Epithelial cell of esophagus (primary cell): Measurements from ENCODE around the gene RSPH6A.

Source experiments
- DNase-seq: peaks from one replicate; pipeline ENCODE4 v3.0.0; 2010; ENCODE audit warnings: low read depth
- H3K4me3 ChIP-seq: 2 replicates; pipeline ENCODE4 v1.5.1; 2011; ENCODE audit warnings: mild to moderate bottlenecking, low read length, control low read depth
- CTCF ChIP-seq: IDR thresholded peaks from 2 replicates; pipeline ENCODE4 v1.5.1; 2011; ENCODE audit warnings: low read depth, mild to moderate bottlenecking, low read length, control low read depth, inconsistent platforms; ENCODE audit not compliant: insufficient read depth; ENCODE audit errors: missing control alignments

Gene RSPH6A

GRCh38 chr19:45821103-45821521 lies 6.0 kb upstream of the RSPH6A start:
- no peak for TF ChIP-seq CTCF
- H3K4me3 ChIP-seq, result no peak overlapping the region
- DNase-seq, result no peak

DNA sequence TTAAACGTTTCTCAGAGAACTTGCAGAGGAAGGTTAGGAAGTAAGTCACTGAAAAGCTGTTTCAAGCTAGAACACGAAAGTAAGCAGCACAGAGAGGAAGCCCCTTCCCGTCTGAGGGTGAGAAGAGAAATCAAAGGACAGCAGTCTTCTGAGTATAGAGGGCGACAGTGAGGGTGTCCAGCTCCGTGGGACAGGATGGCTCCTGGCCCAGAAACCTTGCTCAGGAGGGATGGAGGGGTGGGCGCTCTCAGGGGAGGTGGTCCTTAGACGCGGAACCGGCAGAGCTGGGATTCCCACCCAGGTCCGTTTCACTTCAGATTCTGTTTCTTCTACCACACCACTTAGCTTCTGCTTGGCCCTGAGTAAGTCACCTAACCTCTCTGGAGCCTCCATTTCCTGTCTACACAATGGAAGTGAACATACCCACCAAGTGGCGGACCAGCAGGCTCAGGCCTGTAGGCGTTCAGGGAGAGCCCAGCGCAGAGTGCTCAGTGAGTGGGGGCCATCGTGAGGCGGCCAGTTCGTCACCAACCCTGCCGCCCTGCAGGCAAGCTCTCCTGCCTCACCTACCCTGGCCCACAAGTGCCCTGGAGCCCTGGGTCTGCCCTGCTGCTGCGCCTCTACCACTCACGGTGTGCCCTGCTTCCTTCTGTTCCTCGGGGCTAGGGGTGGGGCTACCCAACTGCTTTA lies 5.5 kb upstream of the RSPH6A start:
- no peak overlapping the region for H3K4me3 ChIP-seq
- TF ChIP-seq CTCF, result no peak
- no peak for DNase-seq

- no peak for TF ChIP-seq CTCF
- no peak overlapping the region for H3K4me3 ChIP-seq
- DNase-seq, result no peak
Measured at GRCh38 chr19:45819769-45820168, 4.7 kb upstream of the RSPH6A start.

DNA sequence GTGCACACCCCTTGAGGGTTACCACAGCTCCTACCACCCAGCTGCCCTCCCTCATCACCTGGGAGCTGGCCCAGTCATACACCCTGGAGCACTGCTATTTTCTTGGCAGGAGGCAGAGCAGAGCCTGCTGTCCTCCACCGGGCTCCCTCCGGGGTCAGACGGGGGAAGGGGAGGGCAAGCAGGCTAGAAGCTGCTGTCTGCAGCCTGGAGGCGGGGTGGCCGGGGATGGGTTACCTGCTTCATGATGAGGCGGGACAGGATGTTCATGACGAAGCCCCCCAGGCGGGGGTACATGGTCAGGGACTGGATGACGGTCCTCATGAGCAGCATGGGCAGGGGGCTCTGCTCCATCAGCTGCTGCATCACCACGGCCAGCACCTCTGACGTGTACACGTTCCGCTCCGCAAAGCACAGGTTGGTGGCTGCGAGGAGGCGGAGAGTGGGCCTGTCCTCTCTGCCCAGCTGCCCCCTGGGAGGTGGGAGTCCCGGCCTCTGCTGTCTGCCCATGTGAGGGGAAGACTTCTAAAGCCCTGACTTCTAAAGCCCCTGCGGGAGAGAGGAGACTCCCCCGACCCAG lies 2.7 kb upstream of the RSPH6A start:
- no peak overlapping the region for H3K4me3 ChIP-seq
- peak; percentile 53 for DNase-seq
- no peak for TF ChIP-seq CTCF

GRCh38 chr19:45817010-45817724 lies 2.1 kb upstream of the RSPH6A start:
- DNase-seq, result peak; percentile 90
- H3K4me3 ChIP-seq, result no peak overlapping the region
- TF ChIP-seq CTCF, result peak; percentile 89

- H3K4me3 ChIP-seq, result no peak overlapping the region
- no peak for TF ChIP-seq CTCF
- DNase-seq, result no peak
Measured at GRCh38 chr19:45816236-45817009, 1.3 kb upstream of the RSPH6A start.
